ENCODE data around the gene SLC30A4.
"Not testable (repeated sequence)": the region's sequence is repeated elsewhere in the genome, so short reads cannot be mapped to it uniquely, and the experiment has no call there.

Gene SLC30A4

DNA sequence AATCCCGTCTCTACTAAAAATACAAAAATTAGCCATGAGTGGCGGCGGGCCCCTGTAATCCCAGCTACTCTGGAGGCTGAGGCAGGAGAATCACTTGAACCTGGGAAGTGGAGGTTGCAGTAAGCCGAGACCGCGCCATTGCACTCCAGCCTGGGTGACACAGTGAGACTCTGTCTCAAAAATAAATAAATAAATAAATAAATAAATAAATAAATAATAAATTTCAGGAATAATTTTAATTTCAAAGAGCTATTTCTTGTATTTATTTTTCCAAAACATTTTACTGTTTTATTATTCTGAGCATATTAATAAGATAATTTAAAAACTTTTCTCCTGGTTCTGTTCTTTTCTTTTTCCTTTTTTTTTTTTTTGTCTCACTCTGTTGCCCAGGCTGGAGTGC, 15.4 kb downstream of the SLC30A4 start:
- not testable (repeated sequence) for DNase-seq

DNA sequence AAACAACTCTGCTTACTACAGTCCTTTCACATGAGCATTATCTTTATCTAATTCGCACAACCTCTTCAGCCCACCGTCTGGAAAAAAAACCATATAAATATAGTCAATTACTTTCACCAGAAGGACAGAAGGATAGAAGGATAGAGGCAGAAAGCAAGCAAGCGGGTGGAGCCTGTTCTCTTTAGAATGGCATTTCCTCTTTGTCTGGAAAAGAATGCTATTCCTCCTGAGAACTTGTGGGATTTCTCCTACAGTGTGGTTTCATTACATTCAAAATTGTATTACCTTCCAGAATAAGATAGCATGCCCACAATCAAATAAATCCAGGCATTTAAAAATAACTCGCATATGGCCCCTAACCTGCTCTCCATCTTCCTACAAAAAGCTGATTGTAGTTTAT, 23.1 kb downstream of the SLC30A4 start:
- peak; percentile 74 for DNase-seq

DNA sequence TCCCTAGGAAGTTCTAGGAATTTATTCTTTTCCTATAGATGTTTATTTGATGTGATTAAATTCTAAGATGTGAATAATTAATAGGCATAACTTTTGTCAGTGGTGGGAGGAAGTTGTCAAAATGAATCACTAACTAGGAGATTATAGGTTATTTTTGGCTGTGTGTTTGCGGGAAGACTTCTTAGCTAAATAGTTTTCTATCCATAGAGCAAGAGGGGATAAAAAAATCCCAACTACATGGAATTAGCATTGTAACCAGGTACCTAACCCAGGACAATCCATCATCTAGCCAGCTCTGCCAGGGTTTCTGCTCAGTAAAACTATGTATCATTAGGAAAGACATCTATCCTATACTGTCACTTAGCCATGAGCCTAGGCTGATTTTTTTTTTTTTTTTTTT, 23.9 kb downstream of the SLC30A4 start:
- DNase-seq: peak; percentile 21

DNA sequence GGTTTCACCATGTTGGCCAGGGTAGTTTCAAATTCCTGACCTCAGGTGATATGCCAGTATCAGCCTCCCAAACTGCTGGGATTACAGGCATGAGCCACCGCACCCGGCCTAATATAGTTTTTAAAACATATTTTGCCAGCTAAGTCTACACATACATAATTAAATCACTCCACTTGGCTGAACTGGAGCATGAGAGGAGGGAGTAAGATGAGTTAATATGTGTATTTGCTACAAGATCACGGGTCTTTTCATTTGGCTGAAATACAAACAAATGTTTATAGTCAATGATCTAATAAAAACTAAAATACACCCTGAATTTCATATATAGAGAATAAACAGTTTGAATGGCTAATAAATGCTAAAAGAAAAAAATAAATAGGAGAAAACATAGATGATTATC, 25.3 kb downstream of the SLC30A4 start:
- no peak for DNase-seq

DNA sequence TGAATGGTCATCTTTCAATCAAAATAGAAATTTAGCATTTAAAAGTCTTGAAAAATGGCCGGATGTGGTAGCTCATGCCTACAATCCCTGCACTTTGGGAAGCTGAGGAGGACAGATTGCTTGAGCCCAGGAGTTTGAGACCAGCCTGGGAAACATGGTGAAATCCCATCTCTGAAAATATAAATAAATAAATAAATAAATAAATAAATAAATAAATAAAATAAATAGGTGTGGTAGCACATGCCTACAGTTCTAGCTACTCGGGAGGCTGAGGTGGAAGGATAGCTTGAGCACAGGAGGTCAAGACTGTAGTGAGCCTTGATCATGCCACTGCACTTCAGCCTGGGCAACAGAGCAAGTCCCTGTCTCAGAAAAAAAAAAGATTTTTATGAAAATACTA, 25.9 kb downstream of the SLC30A4 start:
- DNase-seq: no peak

DNA sequence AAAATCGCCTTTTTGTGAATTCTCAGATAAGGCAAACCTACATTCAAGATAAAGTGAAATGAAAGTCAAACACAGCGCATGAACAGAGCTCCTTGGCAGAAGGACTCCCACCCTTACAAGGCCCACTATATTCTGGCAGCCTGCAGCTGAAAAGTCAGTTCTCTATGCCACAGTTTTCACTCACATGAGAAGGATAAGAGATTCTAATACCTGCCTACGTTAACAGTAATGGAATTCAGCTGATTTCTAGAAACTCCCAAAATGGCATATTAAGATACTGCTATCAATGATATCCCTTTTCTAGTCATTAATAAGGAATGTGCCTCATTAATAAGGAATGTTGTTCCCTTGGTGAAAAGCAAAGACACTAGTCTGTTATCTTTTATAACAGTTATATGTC, 27.0 kb downstream of the SLC30A4 start:
- no peak for DNase-seq

DNA sequence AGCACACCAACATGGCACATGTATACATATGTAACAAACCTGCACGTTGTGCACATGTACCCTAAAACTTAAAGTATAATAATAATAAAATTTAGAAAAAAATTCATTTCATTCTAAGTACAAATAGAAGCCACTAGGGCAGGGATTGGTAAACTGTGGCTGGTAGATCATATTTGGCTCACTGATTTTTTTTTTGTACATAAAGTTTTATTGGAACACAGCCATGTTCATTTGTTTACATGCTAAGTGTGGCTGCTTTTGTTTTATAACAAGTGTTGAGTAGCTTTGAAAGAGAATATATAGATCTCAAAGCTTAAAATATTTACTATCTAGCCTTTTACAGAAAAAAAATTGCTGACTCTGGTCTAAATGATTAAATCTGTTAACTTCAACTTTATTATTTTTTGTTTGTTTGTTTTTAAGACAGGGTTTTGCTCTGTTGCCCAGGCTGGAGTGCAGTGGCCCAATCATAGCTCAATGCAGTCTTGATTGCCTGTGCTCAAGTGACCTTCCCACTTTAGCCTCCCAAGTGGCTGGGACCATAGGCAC, 32.8 kb downstream of the SLC30A4 start:
- no peak for DNase-seq

DNA sequence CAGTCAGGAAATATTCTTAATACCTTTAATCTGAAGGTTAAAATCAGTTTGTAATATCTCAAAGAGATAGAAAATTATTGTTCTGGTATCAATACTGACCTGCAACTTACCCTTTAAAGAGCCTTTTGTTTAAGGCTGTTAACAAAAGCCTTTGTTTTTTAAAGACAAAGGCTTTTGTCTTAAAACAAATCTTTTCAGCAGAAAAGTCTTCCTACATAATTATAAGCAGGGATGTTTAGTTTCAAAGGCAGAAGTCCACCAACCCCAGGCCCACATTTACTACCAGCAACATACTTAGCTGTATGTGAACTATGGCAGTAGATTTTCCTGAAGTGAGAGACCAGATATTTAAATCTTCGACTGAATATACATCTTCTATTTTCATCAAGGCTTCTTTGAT, 36.2 kb downstream of the SLC30A4 start:
- DNase-seq: no peak

DNA sequence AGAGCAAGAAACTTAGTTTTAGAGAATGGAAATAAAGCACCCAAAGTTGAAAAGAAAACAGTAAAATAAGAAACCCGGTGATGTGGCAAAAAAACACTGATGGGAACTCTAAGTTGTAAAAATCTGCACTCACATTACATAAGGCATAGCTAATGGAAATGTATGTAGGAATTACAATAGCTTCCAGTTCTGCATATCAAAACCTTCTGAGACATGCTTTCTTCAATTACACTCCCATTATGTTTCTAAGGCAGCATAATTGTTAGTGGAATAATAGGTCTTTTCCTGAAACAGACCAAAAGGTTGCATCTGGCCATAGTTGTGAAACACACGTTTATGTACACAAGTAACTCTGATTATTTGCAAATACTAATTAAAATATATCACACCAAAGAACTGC, 41.4 kb downstream of the SLC30A4 start:
- DNase-seq: no peak

DNA sequence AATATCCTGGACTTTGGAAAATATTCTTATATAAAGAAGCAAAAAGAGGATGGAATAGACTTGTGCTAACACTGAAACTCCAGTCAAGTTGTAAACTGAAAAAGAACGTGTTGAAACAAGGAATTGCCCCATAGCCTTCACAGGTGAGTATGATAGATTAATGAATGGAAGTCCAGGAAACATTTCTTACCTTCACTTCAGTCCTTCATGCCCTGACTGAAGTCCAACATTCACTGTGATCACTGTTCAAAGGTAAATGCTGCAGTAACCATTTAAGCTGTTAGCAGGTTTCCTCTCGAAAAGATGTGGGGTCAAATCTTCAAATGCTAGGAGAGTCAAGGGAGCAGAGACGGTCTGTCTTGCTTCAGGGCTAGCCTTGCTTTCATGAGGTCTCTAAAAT, 46.1 kb downstream of the SLC30A4 start:
- DNase-seq: no peak

DNA sequence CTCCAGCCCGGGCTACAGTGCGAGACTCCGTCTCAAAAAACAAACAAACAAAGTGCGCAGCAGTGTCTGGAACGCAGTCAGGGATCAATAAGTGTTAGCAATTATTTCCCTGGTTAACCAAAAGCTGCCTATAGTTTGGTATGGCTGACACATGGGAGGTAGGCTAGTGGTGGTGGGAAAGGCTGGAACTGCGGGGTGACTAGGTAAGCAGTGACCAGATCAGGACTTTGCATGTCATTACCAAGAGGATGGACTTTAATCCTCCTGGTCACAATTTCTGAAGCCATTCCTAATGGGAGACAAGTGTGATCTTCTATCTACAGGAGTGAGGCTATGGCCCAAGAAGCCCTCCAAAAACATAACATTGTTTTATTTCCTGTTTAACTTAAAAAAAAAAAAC, 47.8 kb downstream of the SLC30A4 start:
- DNase-seq: no peak

DNA sequence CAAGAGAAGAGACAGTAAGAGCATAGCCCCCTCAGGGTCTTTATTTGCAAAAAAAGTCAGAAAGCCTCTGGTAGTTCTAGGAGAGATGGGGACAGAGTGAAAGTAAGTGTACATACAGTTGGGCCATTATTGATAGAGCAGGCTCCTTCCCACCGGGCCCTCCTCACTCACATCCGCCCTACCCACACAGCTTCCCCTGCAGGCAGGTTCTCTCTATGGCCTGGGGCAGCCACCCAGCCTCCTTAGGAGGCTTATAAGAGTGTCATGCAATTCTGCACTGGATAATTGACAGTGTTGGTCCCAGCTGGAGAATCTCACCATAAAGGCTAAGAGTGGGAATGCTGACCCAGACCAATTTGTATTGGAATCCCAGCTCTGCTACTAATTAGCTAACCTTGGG, 49.5 kb downstream of the SLC30A4 start:
- DNase-seq: no peak

DNA sequence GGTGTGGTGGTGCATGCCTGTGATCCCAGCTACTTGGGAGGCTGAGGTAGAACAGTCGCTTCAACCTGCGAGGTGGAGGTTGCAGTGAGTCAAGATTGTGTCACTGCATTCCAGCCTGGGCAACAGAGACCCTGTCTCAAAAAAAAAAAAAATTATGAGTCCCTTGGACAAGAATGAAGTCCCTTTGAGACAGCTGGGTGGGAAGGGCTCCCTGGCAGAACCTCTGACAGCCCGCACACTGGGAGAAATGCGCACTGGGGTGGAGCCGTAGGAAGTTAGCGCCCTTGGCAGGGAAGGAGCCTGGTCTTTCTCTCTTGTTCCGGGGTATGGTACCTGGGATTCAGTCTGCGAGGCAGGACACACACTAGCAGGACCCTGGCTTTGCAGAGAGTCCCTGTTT, 51.4 kb downstream of the SLC30A4 start:
- DNase-seq: no peak

DNA sequence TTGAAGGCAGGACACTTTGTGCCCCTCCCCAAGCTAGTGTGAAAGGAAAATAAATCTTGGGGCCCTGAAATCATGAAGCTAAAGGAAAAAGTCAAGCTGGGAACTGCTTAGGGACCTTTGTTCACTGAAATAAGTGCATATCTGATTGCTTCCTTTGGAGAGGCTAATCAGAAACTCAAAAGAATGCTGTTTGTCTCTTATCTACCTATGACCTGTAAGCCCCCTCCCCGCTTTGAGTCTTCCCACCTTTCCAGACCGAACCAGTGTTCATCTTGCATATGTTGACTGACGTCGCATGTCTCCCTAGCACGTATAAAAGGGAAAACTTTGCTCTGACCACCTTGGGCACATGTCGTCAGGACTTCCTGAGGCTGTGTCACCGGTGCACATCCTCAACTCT, 53.1 kb downstream of the SLC30A4 start:
- DNase-seq: no peak

DNA sequence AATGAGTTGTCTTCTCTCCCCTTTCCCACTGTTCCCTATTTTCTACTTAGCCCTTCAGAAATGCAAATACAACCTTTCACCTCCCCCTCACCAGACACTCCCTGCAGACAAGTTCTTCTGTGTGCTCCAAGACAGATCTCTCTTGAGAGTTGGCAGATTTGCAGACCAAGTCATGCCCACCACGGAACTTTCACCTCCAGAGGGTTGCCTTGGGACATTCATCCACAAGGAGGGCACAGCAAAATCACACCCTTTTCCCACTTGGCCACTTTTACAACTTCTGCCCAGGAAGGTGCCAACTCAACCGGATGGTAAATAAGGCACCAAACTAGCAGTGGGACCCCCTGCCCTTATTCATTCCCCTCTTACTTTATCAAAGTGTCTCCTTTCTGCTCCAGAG, 53.5 kb downstream of the SLC30A4 start:
- DNase-seq: no peak

DNA sequence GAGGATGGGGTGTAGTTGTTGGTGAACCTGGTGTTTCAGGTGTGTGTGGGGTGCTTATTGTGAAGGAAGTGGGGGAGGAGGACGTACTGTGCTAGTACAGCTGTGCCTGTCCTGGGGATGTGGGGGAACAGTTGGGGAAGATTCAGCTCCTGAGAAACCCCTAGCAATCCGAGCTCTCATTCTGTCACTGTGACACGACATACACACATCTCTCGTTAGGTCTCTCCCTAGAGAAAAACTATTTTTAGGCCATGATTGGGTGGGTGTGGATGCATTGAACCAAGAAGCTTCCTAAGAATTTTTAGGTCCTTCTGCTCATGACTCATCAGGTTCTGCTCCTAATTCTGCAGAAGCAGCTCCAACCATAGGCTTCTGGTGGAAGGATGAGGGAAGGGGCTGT, 54.3 kb downstream of the SLC30A4 start:
- peak; percentile 55 for DNase-seq

DNA sequence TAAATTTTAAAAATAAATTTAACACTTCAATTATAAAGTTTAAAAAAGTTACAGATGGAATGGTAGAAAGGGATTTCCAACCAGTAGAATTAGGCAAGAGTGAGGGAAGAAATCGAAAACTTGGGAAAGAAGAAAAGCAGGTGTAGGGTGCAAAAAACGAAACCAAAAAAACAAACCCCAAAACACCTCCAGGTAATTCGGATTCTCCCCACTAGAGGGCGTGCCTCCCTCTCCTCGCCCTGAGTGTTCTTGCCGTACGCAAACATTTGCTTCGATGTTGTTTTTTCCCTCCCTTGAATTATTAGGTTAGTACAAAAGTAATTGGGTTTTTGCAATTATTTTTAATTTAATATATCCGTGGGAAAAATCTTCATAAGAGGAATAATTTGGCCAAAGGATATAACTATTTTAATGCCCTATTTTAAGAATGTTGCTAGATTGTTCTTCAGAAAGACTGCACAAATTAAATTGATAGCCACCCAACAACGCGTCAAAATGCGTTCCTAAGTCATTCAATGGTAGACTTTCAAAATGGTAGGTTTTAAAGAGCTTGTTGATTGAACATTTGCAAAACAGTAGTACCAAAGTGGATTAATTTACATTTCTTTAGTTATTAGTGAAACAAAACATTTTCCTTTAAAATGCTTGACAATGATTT, 63.7 kb downstream of the SLC30A4 start:
- peak; percentile 51 for DNase-seq

DNA sequence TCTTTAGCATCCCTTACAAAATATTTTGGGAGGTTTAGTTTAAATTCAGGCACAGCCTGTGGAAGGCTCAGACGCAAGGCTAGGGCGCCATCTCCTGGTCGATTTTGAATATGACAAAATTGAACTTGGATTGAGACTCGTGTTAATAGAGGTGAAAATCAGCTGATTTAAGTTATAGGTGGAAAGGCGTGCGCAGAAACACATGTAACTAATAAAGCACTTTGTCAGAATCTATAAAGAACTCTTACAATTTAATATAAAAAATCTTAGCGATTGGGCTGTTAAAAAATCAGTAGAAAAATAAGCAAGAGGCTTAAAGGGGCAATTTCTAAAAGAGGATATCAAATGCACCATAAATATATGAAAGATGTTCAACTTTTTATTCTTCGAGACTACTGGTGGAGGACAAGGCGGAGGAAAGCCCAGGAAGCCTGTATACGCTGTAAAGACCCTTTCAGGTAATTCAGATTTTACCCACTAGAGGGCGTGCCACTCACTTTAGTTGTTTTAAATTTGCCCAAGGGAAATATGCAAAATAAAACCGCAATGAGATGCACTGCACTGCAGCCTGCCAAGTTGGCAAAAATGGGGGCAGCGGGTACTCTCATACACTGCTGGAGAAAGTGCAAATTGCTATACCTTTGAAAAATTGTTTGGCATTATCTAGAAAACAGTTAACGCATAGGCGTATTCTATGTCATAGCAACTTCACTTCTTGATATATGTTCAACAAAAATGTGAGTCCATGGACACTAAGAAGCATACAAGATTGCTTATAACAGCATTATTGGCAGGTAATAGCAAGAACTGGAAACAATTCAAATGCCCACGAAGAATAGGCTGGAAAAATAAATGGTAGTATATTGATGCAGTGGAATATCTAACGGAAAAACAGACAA, 64.7 kb downstream of the SLC30A4 start:
- peak; percentile 83 for DNase-seq

DNA sequence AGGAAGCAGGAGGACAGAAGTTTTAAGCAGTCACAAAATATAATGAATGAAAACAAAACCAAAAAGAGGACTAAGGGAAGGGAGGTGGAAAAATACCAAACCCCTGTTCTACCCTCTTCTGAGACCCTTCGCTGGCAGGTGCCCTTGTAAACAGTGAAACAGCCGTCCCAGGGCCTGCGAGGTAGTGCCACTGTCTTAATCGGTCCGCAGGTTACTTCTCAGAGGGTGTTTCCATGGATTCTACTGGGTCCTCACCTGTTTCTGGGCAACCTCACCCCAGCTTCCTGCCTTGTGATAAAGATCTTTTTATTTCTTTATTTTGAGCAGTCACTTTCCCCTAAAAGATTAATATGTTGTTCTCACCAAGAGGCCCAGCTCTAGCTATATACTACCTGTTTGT, 65.3 kb downstream of the SLC30A4 start:
- no peak for DNase-seq

DNA sequence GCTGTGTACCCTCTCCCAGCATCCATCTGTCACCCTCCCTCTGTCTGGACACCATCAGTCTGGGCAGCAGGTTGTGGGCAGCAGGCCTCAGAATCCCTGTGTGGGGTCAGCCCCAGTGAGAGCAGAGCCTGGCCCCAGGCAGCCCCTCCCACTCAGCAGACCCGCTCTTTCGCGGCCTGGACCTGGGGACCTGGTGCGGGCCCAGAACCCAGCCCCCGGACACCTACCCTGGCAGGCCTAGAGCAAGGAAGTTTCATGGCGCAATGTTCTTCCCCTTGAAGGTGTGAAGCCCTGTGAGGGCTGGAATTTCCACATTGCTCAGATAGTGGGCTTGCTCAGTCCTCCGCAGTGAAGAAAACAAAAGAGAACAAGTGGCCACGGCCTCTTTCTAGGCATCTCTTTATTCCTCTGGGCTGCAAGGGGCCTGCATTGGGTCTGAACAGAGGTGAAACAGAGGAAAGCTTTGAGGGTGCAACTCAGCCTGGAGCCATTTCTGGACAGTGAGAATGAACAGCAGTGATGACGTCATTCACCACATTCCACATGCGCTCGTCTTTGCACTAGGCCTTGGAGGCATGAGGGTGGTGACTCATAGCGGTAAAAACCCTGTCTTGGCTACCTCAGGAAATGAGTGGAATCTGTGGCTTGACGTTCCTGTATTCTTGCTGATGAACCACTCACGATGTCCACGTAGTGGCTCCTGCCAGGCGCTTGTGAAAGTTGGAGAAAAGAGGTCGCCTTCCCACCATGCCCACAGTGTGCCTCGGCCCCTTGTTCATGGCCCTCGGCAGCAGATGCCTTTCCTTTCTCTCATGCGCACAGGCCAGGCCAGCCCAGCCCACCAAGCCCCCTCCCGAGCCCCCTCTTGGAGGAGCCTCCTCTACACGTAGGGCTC, 66.1 kb downstream of the SLC30A4 start:
- peak; percentile 99 for DNase-seq

DNA sequence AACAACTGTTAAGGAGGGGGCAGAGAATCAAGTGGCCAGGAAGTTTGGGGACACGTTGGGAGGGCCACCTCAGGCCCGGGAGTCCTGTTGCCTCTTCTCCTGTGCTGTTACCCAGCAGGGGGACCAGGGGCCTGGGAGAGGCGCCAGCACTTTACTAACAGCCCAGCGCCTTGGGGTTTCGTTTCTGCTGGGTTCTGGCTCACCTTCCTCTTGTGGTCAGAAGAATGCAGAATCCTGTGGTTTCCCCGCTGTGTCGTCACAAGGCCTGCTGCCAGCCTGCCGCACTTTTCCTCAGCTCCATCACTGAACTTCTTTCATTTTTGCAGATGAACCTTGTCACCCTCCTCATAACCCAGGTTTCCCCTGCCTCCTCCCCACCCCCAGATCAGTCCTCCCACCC, 67.7 kb downstream of the SLC30A4 start:
- peak; percentile 94 for DNase-seq

DNA sequence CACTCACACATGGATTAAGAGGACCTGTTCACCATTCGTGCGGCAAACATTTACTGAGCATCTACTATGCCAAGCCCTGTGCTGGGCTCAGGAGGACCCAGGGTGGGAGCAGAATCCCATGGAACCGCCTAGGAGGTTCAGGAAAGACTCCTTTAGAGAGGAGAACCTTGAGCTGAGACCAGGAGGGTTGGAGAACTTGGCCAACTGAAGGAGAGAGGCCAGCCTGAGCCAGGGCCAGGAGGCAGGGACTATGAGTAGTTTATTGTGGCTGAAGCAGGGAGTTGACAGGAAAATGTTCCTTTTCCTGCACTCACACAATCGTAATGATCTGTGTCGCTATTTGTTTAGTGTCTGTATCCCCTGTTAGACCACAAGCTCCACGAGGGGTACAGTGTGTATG, 71.3 kb downstream of the SLC30A4 start:
- DNase-seq: no peak
